Stimulated activated naive B cell treated with anti-CD40 and anti-IgM and Interleukin-4, amounts not matched to agents 10 μg/mL and 1 μg/mL and 100 μg/mL, for 72 hours (primary cell): ENCODE data around the gene CDH18.

Source experiments
- ATAC-seq, 2 donors: fragments of 150-1000 bp; cut with Tn5 transposase; replicated peaks; 2 replicates each; pipeline ENCODE4 v1.10.0; 2021; ENCODE audit warnings: moderate library complexity in 1 of 2
- DNase-seq: peaks from one replicate; pipeline ENCODE4 v3.0.0; 2021
- H3K27ac Mint-ChIP-seq: one replicate; pipeline ENCODE4 v1.8.0; 2022; ENCODE audit warnings: mild to moderate bottlenecking, mixed read lengths
- H3K27me3 Mint-ChIP-seq, 2 donors: one replicate each; pipeline ENCODE4 v1.8.0; 2022; ENCODE audit warnings: mixed read lengths in 2 of 2
- H3K36me3 Mint-ChIP-seq, 2 donors: one replicate each; pipeline ENCODE4 v1.8.0; 2022; ENCODE audit warnings: mixed read lengths in 2 of 2, mild to moderate bottlenecking in 1 of 2
- H3K4me1 Mint-ChIP-seq, 2 donors: one replicate each; pipeline ENCODE4 v1.8.0; 2022; ENCODE audit warnings: mixed read lengths in 2 of 2, mild to moderate bottlenecking in 1 of 2
- H3K4me3 Mint-ChIP-seq, 2 donors: one replicate each; pipeline ENCODE4 v1.8.0; 2022; ENCODE audit warnings: mild to moderate bottlenecking in 2 of 2, mixed read lengths in 2 of 2, moderate library complexity in 1 of 2
- H3K9me3 Mint-ChIP-seq, 2 donors: one replicate each; pipeline ENCODE4 v1.8.0; 2022; ENCODE audit warnings: mixed read lengths in 2 of 2, mild to moderate bottlenecking in 1 of 2

CDH18 gene

DNA sequence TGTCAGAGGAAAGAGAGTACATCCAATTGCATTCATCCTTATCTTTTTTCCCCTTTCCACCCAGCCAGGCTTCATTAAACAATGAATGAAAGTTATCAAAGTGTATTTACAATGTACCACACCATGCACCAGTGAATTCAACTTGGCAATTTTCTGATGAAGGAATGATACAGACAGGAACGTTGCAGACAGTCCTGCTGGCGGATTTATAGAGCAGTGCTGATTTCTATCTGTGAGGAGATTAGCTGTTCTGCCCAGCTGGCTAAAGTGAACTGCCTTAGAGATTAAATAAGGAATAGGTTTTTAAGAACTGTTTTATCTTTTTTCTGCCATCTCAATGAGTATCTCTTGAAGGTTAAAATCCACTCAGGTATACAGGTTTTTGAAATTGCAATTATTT, 403.9 kb downstream of the CDH18 start:
- Mint-ChIP-seq H3K36me3 (no peaks in the 10 kb centered on the region), H3K27ac (no peak overlapping the region), H3K4me3 (no peak overlapping the region), H3K27me3 (no peaks in the 10 kb centered on the region), H3K4me1 (no peaks in the 10 kb centered on the region), H3K9me3 (peaks cover 0 to 1% of the 10 kb centered on the region in 2 donors)
- no peak for DNase-seq
- ATAC-seq, result no peak

- ATAC-seq (no peak), DNase-seq (no peak)
- Mint-ChIP-seq H3K27ac (no peak overlapping the region), H3K9me3 (peaks cover 5 to 12% of the 10 kb centered on the region in 2 donors), H3K4me3 (no peak overlapping the region), H3K4me1 (no peaks in the 10 kb centered on the region), H3K36me3 (no peaks in the 10 kb centered on the region), H3K27me3 (no peaks in the 10 kb centered on the region)
Observed at GRCh38 chr5:19577882-19578281, 410.1 kb downstream of the CDH18 start.

- no peak overlapping the region for H3K4me3 Mint-ChIP-seq
- DNase-seq (no peak), ATAC-seq (no peak)
- H3K27me3 Mint-ChIP-seq, result no peaks in the 10 kb centered on the region
- peaks cover 0 to 8% of the 10 kb centered on the region in 2 donors for H3K9me3 Mint-ChIP-seq
- no peaks in the 10 kb centered on the region for H3K36me3 Mint-ChIP-seq
- no peaks in the 10 kb centered on the region for H3K4me1 Mint-ChIP-seq
- no peak overlapping the region for H3K27ac Mint-ChIP-seq
Observed at GRCh38 chr5:19568004-19568403, 420.0 kb downstream of the CDH18 start.

DNA sequence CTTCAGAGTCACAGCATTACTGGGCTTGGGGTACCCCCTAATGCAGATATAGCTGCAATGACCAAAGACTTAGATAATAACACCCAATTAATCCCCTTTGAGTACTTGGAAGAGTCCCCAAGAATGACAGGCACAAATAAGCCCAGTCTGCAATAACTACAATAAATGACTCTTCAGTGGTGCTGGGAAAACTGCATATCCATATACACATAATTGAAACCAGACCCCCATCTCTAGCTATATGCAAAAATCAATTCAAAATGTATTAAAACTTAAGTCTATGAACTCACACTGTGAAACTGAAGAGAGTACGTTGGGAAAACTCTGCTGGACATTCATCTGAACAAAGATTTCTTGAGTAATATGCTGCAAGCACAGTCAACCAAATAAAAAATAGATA, 422.5 kb downstream of the CDH18 start:
- DNase-seq (no peak), ATAC-seq (no peak)
- no peaks in the 10 kb centered on the region for H3K27me3 Mint-ChIP-seq
- no peaks in the 10 kb centered on the region for H3K4me1 Mint-ChIP-seq
- H3K9me3 Mint-ChIP-seq, result peaks cover 0 to 8% of the 10 kb centered on the region in 2 donors
- H3K4me3 Mint-ChIP-seq, result no peak overlapping the region
- H3K27ac Mint-ChIP-seq, result no peak overlapping the region
- no peaks in the 10 kb centered on the region for H3K36me3 Mint-ChIP-seq

DNA sequence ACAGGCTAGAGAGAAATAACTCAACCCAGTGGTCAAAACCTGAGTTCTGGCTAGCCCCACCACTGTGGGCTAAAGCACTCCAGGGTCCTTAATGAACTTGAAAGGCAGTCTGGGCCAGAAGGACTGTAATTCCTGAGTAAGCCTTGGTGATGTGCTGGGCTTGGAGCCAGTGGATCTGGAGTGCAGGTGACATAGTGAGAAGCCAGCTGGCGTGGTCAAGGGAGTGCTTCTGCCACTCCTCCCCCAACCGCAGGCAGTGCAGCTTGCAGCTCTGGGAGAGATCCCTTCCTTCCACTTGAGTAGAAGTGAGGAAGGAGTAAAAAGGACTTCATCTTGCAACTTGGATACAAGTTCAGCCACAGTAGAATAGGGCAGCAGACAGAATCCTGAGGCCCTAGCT, 424.0 kb downstream of the CDH18 start:
- no peak overlapping the region for H3K27ac Mint-ChIP-seq
- H3K9me3 Mint-ChIP-seq, result peaks cover 0 to 6% of the 10 kb centered on the region in 2 donors
- no peaks in the 10 kb centered on the region for H3K4me1 Mint-ChIP-seq

GRCh38 chr5:19555876-19556275, 432.1 kb downstream of the CDH18 start:
- H3K9me3 Mint-ChIP-seq, result peaks cover 0 to 1% of the 10 kb centered on the region in 2 donors
- ATAC-seq (no peak), DNase-seq (no peak)
- no peaks in the 10 kb centered on the region for H3K27me3 Mint-ChIP-seq
- H3K27ac Mint-ChIP-seq, result no peak overlapping the region
- H3K36me3 Mint-ChIP-seq, result no peaks in the 10 kb centered on the region
- H3K4me3 Mint-ChIP-seq, result no peak overlapping the region
- H3K4me1 Mint-ChIP-seq, result no peaks in the 10 kb centered on the region

More for the DNA sequence above, 424.0 kb downstream of the CDH18 start:
- no peak overlapping the region for H3K4me3 Mint-ChIP-seq
- ATAC-seq (no peak), DNase-seq (no peak)
- no peaks in the 10 kb centered on the region for H3K27me3 Mint-ChIP-seq
- H3K36me3 Mint-ChIP-seq, result no peaks in the 10 kb centered on the region

- no peaks in the 10 kb centered on the region for H3K36me3 Mint-ChIP-seq
- DNase-seq (no peak), ATAC-seq (no peak)
- no peaks in the 10 kb centered on the region for H3K4me1 Mint-ChIP-seq
- no peak overlapping the region for H3K4me3 Mint-ChIP-seq
- no peaks in the 10 kb centered on the region for H3K27me3 Mint-ChIP-seq
- H3K9me3 Mint-ChIP-seq, result peaks cover 0 to 1% of the 10 kb centered on the region in 2 donors
- H3K27ac Mint-ChIP-seq, result no peak overlapping the region
Observed at GRCh38 chr5:19555436-19555835, 432.6 kb downstream of the CDH18 start.

DNA sequence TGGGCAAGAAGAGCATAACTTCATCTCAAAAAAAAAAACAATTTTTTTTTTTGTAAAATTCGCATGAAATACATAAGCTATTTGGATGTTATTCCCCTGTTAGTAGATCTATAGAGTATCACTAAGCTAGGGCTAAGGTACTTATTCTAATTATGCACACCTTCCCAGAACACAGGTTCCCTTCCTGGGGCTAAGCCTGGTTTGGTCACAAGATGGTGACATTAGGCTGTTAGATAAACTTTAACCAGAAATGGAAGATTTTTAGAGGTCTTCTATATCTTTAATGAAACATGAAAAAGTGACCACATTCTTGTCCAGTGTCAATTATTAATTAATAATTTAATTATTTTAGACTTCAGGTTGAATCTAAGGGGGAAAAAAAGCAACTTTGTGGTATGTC, 433.5 kb downstream of the CDH18 start:
- Mint-ChIP-seq H3K4me1 (no peaks in the 10 kb centered on the region), H3K27ac (no peak overlapping the region), H3K4me3 (no peak overlapping the region), H3K27me3 (no peaks in the 10 kb centered on the region), H3K9me3 (peaks cover 0 to 1% of the 10 kb centered on the region in 2 donors), H3K36me3 (no peaks in the 10 kb centered on the region)
- ATAC-seq, result no peak
- no peak for DNase-seq

- no peaks in the 10 kb centered on the region for H3K27me3 Mint-ChIP-seq
- no peak overlapping the region for H3K4me3 Mint-ChIP-seq
- no peak for ATAC-seq
- no peak overlapping the region for H3K27ac Mint-ChIP-seq
- no peaks in the 10 kb centered on the region for H3K36me3 Mint-ChIP-seq
- H3K4me1 Mint-ChIP-seq, result no peaks in the 10 kb centered on the region
- H3K9me3 Mint-ChIP-seq, result peaks cover 2 to 4% of the 10 kb centered on the region in 2 donors
- DNase-seq, result no peak
Observed at GRCh38 chr5:19547640-19548039, 440.4 kb downstream of the CDH18 start.

DNA sequence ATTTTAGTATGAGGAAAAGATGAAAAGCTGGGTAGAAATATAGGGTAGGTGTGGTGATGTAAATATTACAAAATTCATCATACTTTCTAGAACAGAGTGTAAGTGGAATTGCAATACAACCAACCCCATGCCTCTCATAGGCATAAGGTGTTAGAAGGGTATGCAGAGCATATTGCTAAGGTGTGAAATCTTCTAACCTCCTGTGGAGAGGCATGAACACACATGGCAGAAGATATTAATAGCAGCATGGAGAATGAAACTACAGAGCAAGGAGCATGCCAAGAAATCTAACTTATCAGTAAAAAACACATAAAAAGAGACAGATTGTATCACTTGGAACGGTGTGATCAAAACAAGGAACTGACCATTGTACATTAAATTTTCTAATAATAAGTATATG, 441.5 kb downstream of the CDH18 start:
- ATAC-seq (no peak), DNase-seq (no peak)
- Mint-ChIP-seq H3K36me3 (no peaks in the 10 kb centered on the region), H3K27me3 (no peaks in the 10 kb centered on the region), H3K27ac (no peak overlapping the region), H3K9me3 (peaks cover 2 to 4% of the 10 kb centered on the region in 2 donors), H3K4me1 (no peaks in the 10 kb centered on the region), H3K4me3 (no peak overlapping the region)

DNA sequence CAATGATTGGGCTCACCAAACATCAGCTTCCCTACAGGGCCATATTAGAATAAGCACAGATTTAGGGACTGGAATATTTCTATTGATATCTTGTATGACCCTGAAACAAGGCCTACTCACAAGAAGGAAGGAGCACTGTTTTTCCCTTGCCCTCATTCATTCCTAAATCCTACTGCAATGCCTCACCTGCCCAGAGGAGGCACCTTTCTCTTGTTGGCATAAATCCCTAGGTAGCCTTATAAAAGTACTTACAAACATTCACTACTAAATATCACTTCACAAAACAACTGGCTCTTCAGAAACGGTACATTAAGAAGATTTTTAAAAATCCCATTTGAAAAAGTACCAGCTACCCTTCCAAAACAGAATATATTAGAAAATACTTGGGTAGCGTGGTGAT, 449.4 kb downstream of the CDH18 start:
- DNase-seq, result no peak
- no peak for ATAC-seq
- no peaks in the 10 kb centered on the region for H3K27me3 Mint-ChIP-seq
- H3K4me1 Mint-ChIP-seq, result no peaks in the 10 kb centered on the region
- no peak overlapping the region for H3K27ac Mint-ChIP-seq
- no peaks in the 10 kb centered on the region for H3K36me3 Mint-ChIP-seq
- H3K9me3 Mint-ChIP-seq, result peaks cover 4 to 8% of the 10 kb centered on the region in 2 donors
- H3K4me3 Mint-ChIP-seq, result no peak overlapping the region

GRCh38 chr5:19536387-19536786, 451.6 kb downstream of the CDH18 start:
- no peak for ATAC-seq
- no peaks in the 10 kb centered on the region for H3K36me3 Mint-ChIP-seq
- no peak overlapping the region for H3K4me3 Mint-ChIP-seq
- H3K27ac Mint-ChIP-seq, result no peak overlapping the region
- H3K4me1 Mint-ChIP-seq, result no peaks in the 10 kb centered on the region
- peaks cover 4 to 9% of the 10 kb centered on the region in 2 donors for H3K9me3 Mint-ChIP-seq
- DNase-seq, result no peak
- no peaks in the 10 kb centered on the region for H3K27me3 Mint-ChIP-seq

- Mint-ChIP-seq H3K4me3 (no peak overlapping the region), H3K9me3 (peaks cover 2 to 7% of the 10 kb centered on the region in 2 donors), H3K36me3 (no peaks in the 10 kb centered on the region), H3K27ac (no peak overlapping the region), H3K27me3 (no peaks in the 10 kb centered on the region), H3K4me1 (no peaks in the 10 kb centered on the region)
- DNase-seq, result no peak
- no peak for ATAC-seq
Observed at GRCh38 chr5:19534751-19535150, 453.2 kb downstream of the CDH18 start.

GRCh38 chr5:19532936-19533335, 455.1 kb downstream of the CDH18 start:
- no peaks in the 10 kb centered on the region for H3K27me3 Mint-ChIP-seq
- H3K4me1 Mint-ChIP-seq, result no peaks in the 10 kb centered on the region
- DNase-seq, result no peak
- H3K36me3 Mint-ChIP-seq, result no peaks in the 10 kb centered on the region
- H3K27ac Mint-ChIP-seq, result no peak overlapping the region
- no peak for ATAC-seq
- H3K4me3 Mint-ChIP-seq, result no peak overlapping the region
- peaks cover 2 to 7% of the 10 kb centered on the region in 2 donors for H3K9me3 Mint-ChIP-seq

- Mint-ChIP-seq H3K9me3 (peaks cover 2 to 7% of the 10 kb centered on the region in 2 donors), H3K27me3 (no peaks in the 10 kb centered on the region), H3K4me1 (no peaks in the 10 kb centered on the region), H3K27ac (no peak overlapping the region), H3K4me3 (no peak overlapping the region), H3K36me3 (no peaks in the 10 kb centered on the region)
- no peak for DNase-seq
- no peak for ATAC-seq
Observed at GRCh38 chr5:19531374-19531952, 456.5 kb downstream of the CDH18 start.

GRCh38 chr5:19519448-19519847, 468.6 kb downstream of the CDH18 start:
- Mint-ChIP-seq H3K27me3 (no peaks in the 10 kb centered on the region), H3K27ac (no peak overlapping the region), H3K36me3 (no peaks in the 10 kb centered on the region), H3K4me3 (no peak overlapping the region), H3K9me3 (peaks cover 3 to 7% of the 10 kb centered on the region in 2 donors), H3K4me1 (no peaks in the 10 kb centered on the region)
- DNase-seq (no peak), ATAC-seq (no peak)
